Sigmoid colon (tissue), 4 donors: ENCODE data around the gene UBE2G1.

Experiments
- EP300 ChIP-seq, 4 donors: sonication (generic); formaldehyde crosslinking; IDR thresholded peaks; one replicate each; pipeline ENCODE4 v1.6.1; 2017; ENCODE audit warnings: antibody characterized with exemption in 4 of 4
- TF ChIP-seq, protein P1 (sequence below), 4 experiments: fragments of 450-650 bp in 3 of 4; fragments of 200-600 bp in 1 of 4; IDR thresholded peaks; one replicate each; pipeline ENCODE4 v1.5.1; 2016 to 2019; ENCODE audit warnings: antibody characterized with exemption in 4 of 4, mild to moderate bottlenecking in 3 of 4, moderate library complexity in 2 of 4

DNA sequence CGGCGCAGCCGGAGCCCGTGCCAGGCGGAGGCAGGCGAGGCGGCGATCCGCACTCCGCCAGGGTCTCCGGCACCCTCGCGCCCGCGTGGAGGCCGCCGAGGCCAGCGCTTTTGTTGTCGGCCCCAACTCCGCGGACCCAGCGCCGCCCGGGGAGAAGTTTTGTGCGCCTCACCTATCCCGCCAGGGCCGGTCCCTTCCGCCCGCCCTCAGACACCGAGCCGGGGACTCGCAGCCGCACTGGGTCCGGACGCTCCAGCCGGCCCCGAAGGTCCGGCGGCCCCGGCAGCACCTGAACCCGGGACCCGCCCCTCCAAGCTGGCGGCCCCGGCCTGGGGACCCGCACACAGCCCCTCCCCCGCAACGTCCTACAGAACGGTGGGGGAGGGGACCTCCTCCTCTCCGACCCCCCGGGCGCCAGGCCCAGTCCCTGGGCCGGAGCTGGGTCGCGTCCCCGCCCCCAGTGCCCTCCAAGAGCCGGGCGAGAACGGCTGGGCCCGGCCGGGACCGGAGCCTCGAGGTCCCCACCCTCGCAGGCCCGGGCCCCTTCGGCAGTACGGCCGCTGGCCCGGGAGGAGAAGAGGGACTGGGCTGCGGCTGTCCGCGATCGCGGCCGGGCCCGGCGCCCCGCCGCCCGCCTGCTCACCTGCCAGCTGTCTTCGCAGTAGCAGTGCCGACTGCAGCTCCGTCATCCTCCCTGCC, 698 bp downstream of the UBE2G1 start:
- TF ChIP-seq, protein P1, sequence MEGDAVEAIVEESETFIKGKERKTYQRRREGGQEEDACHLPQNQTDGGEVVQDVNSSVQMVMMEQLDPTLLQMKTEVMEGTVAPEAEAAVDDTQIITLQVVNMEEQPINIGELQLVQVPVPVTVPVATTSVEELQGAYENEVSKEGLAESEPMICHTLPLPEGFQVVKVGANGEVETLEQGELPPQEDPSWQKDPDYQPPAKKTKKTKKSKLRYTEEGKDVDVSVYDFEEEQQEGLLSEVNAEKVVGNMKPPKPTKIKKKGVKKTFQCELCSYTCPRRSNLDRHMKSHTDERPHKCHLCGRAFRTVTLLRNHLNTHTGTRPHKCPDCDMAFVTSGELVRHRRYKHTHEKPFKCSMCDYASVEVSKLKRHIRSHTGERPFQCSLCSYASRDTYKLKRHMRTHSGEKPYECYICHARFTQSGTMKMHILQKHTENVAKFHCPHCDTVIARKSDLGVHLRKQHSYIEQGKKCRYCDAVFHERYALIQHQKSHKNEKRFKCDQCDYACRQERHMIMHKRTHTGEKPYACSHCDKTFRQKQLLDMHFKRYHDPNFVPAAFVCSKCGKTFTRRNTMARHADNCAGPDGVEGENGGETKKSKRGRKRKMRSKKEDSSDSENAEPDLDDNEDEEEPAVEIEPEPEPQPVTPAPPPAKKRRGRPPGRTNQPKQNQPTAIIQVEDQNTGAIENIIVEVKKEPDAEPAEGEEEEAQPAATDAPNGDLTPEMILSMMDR (IDR thresholded peaks at IDR 0.05) = no peak
- no peak for TF ChIP-seq EP300 (IDR thresholded peaks at IDR 0.05)
